Stimulated activated CD8-positive, alpha-beta memory T cell treated with anti-CD3 and anti-CD28 coated beads, Interleukin-15, amount 100 ng/mL, for 48 hours (primary cell): ENCODE results near the gene SLCO3A1.

Experiments used
- DNase-seq, 2 donors: peaks; one replicate each; pipeline ENCODE4 v3.0.0-alpha.2; 2020; ENCODE audit warnings: low read depth in 2 of 2

The SLCO3A1 gene

GRCh38 chr15:92159481-92159880, 306.0 kb downstream of the SLCO3A1 start:
- no peak for DNase-seq

DNA sequence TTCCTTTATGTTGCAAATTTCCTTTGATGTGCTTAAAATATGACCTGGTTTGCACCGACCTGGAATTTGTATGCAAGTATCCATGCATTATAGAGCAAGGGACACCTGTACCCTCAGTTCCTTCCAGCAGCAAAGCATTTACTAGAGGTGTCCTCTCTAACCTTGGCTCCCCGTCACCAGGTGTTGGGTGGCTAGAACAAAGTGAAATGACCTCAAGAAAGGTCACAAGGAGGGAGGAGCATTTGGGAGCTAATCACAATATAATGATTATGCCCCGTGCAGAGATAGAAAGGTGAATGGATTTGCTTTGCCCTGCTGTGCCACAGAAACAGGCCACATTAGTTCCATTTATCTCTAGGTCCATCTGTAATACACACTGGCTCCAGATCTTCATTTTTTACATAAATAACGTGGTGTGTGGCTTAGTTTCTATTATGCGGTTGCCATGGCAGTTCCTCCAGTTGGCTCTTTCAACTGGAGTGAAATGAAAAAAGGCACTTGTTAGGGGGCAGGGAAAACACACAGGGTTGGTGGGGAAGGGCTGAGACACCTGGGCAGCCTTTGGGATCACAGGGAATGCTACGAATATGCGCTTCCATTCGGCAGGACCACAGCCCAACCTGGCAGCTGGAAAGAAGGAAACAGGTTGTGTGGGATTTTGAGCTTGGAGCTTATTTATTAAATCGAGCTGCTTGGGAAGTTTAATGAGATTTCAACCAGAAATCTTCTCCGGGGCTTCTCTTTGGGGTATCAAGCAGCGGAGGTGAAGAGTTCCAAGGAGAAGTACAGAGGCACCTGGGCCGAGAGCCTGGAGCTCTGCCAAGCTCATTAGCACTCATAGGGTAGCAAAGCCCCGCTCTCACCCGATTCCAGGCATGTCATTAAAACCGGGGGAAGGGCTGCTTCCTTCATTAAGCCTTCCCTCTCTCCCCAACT, 306.7 kb downstream of the SLCO3A1 start:
- no peak for DNase-seq

DNA sequence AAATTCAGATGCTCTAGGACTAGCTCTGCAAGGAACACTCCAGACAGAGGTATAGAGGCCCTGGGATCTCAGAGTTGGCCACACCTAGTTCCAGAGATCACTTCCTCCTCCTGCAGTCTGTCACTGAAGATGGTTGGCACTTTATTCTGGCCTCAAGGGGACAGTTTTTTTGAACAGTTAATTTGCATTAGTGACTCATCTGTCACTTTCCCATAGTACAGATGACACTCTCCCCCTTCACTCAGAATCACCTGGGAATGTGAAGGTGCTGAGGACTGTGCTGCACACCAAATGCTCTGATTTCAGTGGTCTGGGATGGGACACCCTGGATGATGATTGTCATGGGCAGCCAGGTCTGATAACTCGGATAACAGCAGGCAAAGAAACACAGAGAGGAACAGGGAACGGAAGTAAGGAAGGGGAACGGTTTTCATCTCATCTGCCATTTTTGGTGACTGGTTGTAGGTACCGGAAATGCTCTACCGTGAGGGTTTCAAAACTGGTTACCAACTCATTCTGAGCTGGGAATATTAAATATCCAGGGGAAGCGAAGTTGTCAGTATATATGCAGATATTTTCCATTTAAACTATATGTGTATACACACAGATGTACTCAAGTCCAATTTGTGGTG, 307.6 kb downstream of the SLCO3A1 start:
- no peak for DNase-seq

- DNase-seq, result no peak
Observed at GRCh38 chr15:92162657-92163056, 309.1 kb downstream of the SLCO3A1 start.

DNA sequence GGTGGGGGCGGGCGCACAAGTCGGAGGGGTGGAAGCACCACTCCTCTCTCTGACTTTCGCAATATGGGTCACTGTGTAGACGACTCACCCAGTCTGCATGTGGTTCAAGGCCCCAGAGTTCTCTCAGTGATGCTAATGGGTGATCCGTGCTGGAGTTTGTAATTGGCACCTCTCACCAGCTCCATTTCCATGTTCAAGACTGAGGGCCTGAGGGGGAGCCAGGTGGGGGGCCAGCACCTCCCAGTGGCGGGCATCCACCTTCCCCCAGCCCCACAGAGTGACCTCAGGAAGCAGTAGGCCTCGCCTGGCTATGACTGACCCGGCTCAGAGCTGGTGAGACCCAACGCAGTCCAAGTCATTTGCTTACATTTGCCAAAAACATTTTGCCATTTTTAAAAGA, 310.1 kb downstream of the SLCO3A1 start:
- no peak for DNase-seq

GRCh38 chr15:92164327-92165000, 311.0 kb downstream of the SLCO3A1 start:
- no peak for DNase-seq

DNA sequence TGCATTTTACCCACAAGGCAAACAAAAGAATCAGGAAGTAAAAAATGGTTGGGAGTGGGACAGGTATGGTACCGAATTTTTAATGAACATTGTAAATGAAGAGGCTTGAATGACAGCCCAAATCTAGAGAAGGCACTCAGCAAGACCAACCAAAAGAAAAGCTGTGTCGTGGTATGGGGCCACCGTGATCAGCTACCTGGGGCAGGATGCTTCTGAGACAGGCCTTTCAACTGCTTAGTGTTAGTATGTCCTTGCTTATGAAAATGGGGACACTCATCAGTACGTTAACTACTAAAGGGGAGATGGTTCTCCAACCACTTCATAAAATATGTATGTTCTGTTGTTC, 311.5 kb downstream of the SLCO3A1 start:
- no peak for DNase-seq

DNA sequence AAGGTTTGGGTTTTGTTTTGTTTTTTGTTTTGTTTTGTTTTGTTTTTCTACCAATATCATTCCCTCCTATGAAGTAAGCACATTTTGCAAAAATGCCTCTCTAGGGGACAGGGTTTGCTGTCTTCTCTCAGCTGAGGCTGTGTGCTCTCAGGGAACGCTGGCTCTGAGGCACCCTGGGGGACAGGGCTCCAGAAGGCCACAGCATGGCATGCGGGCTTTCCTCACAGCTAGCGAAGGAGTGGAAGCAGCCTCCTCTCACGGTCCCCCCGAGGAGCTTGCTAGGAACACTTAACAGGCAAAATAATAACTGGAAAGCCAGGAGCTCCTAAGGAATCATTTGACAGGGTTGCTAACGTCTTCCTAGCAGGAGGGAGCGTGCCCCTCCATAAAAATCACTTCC, 312.5 kb downstream of the SLCO3A1 start:
- DNase-seq, result no peak

DNA sequence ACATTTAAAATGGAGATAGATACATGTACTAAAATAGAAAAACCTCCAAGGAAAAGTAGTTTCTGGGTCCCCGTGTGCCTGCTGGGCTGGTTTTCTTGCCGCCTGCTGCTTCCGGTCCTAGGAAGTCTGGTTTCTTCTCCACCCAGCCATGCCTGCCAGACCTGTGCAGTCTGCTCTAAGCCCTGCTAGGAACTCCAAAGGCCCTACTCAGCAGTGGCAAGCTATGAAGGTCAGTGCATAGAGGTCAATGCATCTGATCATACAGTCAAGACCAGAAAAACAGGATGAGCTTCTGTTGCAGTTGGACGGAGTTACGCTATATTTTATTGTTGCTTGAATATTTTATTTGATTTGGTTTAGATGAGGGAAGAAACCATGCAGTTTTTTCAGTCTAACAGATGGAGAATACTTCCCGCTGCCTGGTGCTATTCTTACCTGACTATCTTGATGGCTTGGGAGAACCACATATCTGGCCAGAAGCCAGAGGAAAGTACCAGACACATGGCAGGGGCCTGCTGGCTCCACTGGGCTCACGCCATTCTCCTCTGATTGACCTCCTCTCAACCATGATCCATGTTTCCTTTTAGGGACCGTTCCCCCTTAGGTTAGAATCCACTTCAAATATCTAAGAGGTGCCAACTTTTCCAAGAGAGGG, 313.4 kb downstream of the SLCO3A1 start:
- DNase-seq, result no peak

- DNase-seq, result no peak
Observed at GRCh38 chr15:92167451-92167850, 313.9 kb downstream of the SLCO3A1 start.

- DNase-seq, result no peak
Observed at GRCh38 chr15:92168066-92168683, 314.7 kb downstream of the SLCO3A1 start.

DNA sequence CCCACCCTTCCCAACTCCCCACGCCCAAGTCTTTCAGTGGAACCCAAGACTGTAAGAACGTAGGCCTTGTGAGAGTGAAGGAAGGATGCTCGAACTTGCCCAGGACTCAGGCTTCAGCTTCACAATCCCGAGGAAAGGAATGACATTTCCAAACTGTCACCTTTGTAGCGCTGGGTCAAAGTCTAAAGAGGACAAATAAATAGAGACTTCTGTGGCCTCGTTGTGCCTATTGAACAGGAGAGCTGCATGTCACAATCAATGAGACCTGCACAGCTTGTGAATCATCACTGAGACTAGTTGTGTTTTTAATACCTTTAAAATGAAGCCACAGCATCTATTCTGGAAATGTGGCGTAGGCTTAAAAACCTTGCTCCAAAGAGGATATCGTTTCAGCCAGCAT, 317.4 kb downstream of the SLCO3A1 start:
- DNase-seq, result no peak

DNA sequence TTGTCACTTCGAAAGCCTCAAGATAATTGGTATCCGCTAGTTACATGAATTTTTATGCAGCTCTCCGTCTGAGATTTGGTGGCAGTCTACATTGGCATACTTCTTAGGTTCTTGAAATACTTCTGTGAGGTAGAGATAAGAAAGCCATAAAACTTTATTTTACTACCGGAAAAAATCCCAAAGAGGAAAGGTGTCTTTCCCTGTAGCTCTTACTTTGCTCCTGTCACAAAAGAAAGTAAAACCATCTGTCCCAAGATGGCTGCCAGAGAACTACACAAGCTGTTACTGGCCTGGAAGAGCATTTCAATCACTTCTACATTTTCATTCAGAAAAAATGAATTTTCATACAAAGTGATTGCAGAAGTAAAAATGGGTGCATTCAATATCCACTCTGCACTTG, 325.4 kb downstream of the SLCO3A1 start:
- DNase-seq, result no peak

DNA sequence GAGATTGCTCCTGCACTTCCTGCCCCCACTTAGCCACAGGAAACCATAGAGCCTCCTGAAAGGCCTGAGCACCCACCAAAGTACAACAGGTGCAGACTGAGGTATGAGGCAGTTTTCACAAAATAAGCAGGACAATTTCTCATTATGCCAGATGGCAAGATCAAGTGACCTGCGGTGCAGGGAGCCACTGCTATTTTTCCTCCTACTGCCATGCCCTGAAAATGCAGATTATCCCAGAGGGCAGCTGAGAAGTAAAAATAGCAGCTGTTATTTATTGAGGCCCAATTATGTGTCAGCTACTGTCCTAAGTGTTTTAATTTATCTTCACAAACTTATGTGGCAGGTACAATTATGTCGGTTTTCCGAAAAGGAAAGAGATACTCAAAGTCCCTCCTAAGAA, 330.6 kb downstream of the SLCO3A1 start:
- DNase-seq, result no peak

- no peak for DNase-seq
Observed at GRCh38 chr15:92184679-92185230, 331.2 kb downstream of the SLCO3A1 start.

- no peak for DNase-seq
Observed at GRCh38 chr15:92187975-92188374, 334.5 kb downstream of the SLCO3A1 start.

DNA sequence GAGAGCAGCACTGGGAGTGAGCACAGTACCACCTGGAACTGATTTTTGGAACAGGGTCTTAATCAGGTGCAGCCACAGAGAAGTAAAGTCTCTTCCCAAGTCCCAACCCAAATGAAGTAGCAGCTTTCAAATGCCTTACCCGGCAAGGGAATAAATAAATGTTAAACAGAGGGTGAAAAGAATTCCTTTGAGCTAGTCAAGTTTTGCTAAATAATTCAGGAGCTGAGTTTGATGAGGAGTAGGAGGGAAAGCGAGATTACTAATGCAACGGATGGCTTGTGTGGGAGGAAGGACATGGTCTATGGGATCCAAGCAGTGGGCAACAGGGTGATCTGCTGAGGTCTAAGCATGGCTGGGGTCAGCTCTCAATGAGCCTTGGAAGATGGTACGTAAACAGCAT, 335.7 kb downstream of the SLCO3A1 start:
- DNase-seq, result no peak

DNA sequence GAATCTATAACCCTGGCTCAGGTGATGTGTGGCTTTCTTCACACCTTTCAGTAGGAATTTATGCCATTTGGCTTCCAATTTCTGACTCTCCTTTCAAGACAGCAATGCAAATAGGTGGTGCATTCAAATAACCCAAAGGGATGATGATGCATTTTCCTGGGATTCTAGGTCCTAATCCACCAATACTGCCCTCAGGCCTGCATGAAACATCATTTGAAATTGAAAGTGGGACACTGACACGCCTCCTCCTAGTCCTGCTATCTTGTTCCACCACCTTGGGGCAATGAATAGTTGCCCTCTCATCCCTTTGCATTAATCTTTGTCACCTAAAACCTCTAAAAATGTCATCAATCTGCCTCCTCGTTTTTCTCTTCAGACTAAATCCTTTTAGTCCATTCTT, 341.7 kb downstream of the SLCO3A1 start:
- no peak for DNase-seq

DNA sequence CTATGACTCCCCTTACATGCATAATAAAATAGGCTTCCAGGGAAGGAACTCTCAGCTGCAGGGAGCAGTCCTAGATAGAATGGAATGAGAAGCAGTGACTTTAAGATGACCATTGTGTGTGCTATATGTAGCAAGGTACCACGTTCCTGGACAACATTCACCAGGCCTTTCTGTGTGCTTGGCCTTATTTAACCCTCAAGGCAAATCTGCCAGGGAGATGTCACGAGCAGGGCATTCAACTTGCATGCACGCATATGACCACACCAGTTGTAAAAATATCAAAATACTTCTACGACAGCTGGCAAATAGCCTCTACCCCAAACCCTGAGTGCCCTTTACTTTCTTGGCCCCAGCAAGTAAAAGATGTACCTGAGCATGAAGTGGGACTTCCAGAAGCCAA, 342.8 kb downstream of the SLCO3A1 start:
- no peak for DNase-seq

- DNase-seq, result no peak
Observed at GRCh38 chr15:92197746-92198145, 344.2 kb downstream of the SLCO3A1 start.

- DNase-seq, result no peak
Observed at GRCh38 chr15:92200891-92201290, 347.4 kb downstream of the SLCO3A1 start.
